Upper lobe of left lung (tissue), 4 donors: ENCODE measurements around the gene COL9A3.

Experiments used
- CTCF ChIP-seq, 6 experiments: fragments of 450-650 bp in 4 of 6; fragments of 200-600 bp in 2 of 6; sonication (generic) in 2 of 6; IDR thresholded peaks; one replicate each; pipeline ENCODE4 v1.5.1; 2016 to 2019; ENCODE audit warnings: antibody characterized with exemption in 6 of 6
- EP300 ChIP-seq, 4 donors: sonication (generic); formaldehyde crosslinking; IDR thresholded peaks; one replicate each; pipeline ENCODE4 v1.5.1; 2017; ENCODE audit warnings: antibody characterized with exemption in 4 of 4, control low read depth in 2 of 4
- POLR2A ChIP-seq, 4 donors: fragments of 450-650 bp; IDR thresholded peaks; one replicate each; pipeline ENCODE4 v1.5.1; 2016 to 2017; ENCODE audit warnings: antibody characterized with exemption in 4 of 4, mild to moderate bottlenecking in 2 of 4
- POLR2AphosphoS5 ChIP-seq, 2 donors: sonication (generic); formaldehyde crosslinking; IDR thresholded peaks; one replicate each; pipeline ENCODE4 v1.5.1; 2017; ENCODE audit warnings: antibody characterized with exemption in 2 of 2

DNA sequence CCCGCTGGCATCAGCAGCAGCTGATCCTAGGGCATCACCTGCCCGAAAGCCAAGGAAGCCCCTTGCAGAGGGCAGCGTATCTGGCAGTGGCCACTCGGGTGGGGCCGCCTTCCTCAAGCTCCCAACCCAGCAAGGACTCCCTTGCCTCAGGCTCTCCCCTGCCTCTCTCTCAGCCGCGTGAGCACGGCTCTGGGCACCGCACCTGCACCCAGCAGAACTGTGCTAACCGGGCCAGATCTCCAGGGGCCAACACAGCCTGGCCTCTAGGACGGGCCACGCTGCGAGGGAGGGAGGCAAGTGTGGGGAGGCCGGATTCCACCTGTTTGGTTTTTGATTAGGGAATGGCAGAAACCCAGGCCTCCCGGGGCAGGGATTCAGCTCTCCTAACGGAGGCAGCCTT, 32.4 kb upstream of the COL9A3 start:
- no peak for TF ChIP-seq CTCF (IDR thresholded peaks at IDR 0.05)
- TF ChIP-seq POLR2A (IDR thresholded peaks at IDR 0.05), result no peak
- no peak for TF ChIP-seq EP300 (IDR thresholded peaks at IDR 0.05)
- TF ChIP-seq POLR2AphosphoS5 (IDR thresholded peaks at IDR 0.05), result no peak
